ENCODE measurements around the gene MAPKAP1.

The MAPKAP1 gene

GRCh38 chr9:125674981-125675973 lies 31.7 kb downstream of the MAPKAP1 start:
- DNase-seq (ENCODE audit: low spot score), result peak; percentile 77

- no peak for DNase-seq (ENCODE audit: low spot score)
Observed at GRCh38 chr9:125672876-125673275, 34.1 kb downstream of the MAPKAP1 start.

- DNase-seq (ENCODE audit: low spot score), result peak; percentile 23
Observed at GRCh38 chr9:125663127-125663526, 43.9 kb downstream of the MAPKAP1 start.

GRCh38 chr9:125660557-125660956 lies 46.5 kb downstream of the MAPKAP1 start:
- DNase-seq (ENCODE audit: low spot score), result no peak

- DNase-seq (ENCODE audit: low spot score), result peak; percentile 73
Observed at GRCh38 chr9:125659954-125660353, 47.1 kb downstream of the MAPKAP1 start.

- DNase-seq (ENCODE audit: low spot score), result no peak
Observed at GRCh38 chr9:125659201-125659840, 47.7 kb downstream of the MAPKAP1 start.

GRCh38 chr9:125656560-125656959 lies 50.4 kb downstream of the MAPKAP1 start:
- no peak for DNase-seq (ENCODE audit: low spot score)

GRCh38 chr9:125655691-125656410 lies 51.2 kb downstream of the MAPKAP1 start:
- no peak for DNase-seq (ENCODE audit: low spot score)

- no peak for DNase-seq (ENCODE audit: low spot score)
Observed at GRCh38 chr9:125655066-125655633, 51.9 kb downstream of the MAPKAP1 start.

- no peak for DNase-seq (ENCODE audit: low spot score)
Observed at GRCh38 chr9:125654121-125654520, 52.9 kb downstream of the MAPKAP1 start.

GRCh38 chr9:125653325-125653724 lies 53.7 kb downstream of the MAPKAP1 start:
- DNase-seq (ENCODE audit: low spot score), result no peak

GRCh38 chr9:125652759-125653158 lies 54.2 kb downstream of the MAPKAP1 start:
- DNase-seq (ENCODE audit: low spot score), result no peak

- DNase-seq (ENCODE audit: low spot score), result no peak
Observed at GRCh38 chr9:125652233-125652594, 54.8 kb downstream of the MAPKAP1 start.

GRCh38 chr9:125651576-125652232 lies 55.3 kb downstream of the MAPKAP1 start:
- no peak for DNase-seq (ENCODE audit: low spot score)

- peak; percentile 62 for DNase-seq (ENCODE audit: low spot score)
Observed at GRCh38 chr9:125650271-125650737, 56.7 kb downstream of the MAPKAP1 start.

GRCh38 chr9:125649826-125650225 lies 57.2 kb downstream of the MAPKAP1 start:
- DNase-seq (ENCODE audit: low spot score), result no peak

- DNase-seq (ENCODE audit: low spot score), result peak; percentile 84
Observed at GRCh38 chr9:125649315-125649714, 57.7 kb downstream of the MAPKAP1 start.

- no peak for DNase-seq (ENCODE audit: low spot score)
Observed at GRCh38 chr9:125648294-125648693, 58.7 kb downstream of the MAPKAP1 start.

GRCh38 chr9:125646621-125647100 lies 60.3 kb downstream of the MAPKAP1 start:
- DNase-seq (ENCODE audit: low spot score), result no peak

- DNase-seq (ENCODE audit: low spot score), result no peak
Observed at GRCh38 chr9:125646217-125646616, 60.8 kb downstream of the MAPKAP1 start.

- DNase-seq (ENCODE audit: low spot score), result no peak
Observed at GRCh38 chr9:125644819-125645507, 62.0 kb downstream of the MAPKAP1 start.
